Activated CD4-positive, alpha-beta memory T cell treated with anti-CD3 and anti-CD28 coated beads, Interleukin-2, amount 10 ng/mL, durations not matched to agents 7 days and 5 days (primary cell): ENCODE data around the gene CDC42BPG. TPM values are rescaled to one million over a fixed set of nuclear protein-coding genes. Genes with fewer than 3 reads are reported as not detected.
A peak's percentile ranks its signal among the peaks of the same experiment; 100 is the strongest.

Experiments used
- CTCF ChIA-PET: fragments of 350-600 bp; sonication (Branson Sonifier 250); formaldehyde crosslinking; loops from one replicate; lab custom pipeline; 2021; ENCODE audit warnings: antibody characterized with exemption, inconsistent platforms; lab: Charles Lee
- POLR2A ChIA-PET: fragments of 350-600 bp; sonication (Branson Sonifier 250); formaldehyde crosslinking; loops from one replicate; lab custom pipeline; 2021; ENCODE audit warnings: antibody characterized with exemption; lab: Charles Lee
- DNase-seq: peaks from one replicate; pipeline ENCODE4 v3.0.0-alpha.2; 2020
- H3K27ac Mint-ChIP-seq: one replicate; pipeline ENCODE4 v1.8.0; 2021; ENCODE audit warnings: mild to moderate bottlenecking, mixed read lengths
- H3K27me3 Mint-ChIP-seq: one replicate; pipeline ENCODE4 v1.8.0; 2021; ENCODE audit warnings: mixed read lengths
- H3K36me3 Mint-ChIP-seq: one replicate; pipeline ENCODE4 v1.8.0; 2021; ENCODE audit warnings: low read depth, mixed read lengths
- H3K4me1 Mint-ChIP-seq: one replicate; pipeline ENCODE4 v1.8.0; 2021; ENCODE audit warnings: mixed read lengths
- H3K4me3 Mint-ChIP-seq: one replicate; pipeline ENCODE4 v1.8.0; 2021; ENCODE audit warnings: mild to moderate bottlenecking, mixed read lengths
- H3K9me3 Mint-ChIP-seq: one replicate; pipeline ENCODE4 v1.8.0; 2021; ENCODE audit warnings: mixed read lengths
- total RNA-seq, 2 experiments: library from RNA; stranded (reverse); gene quantifications; one replicate each; pipeline ENCODE4 v1.2.3, GENCODE V29; 2021

Gene CDC42BPG
- under 1 TPM; 0.65 to 0.70 TPM for total RNA-seq

- DNase-seq: peak; percentile 72
- Mint-ChIP-seq H3K9me3 (no peaks in the 10 kb centered on the region), H3K4me1 (peaks cover 34% of the 10 kb centered on the region), H3K27ac (no peak within 1 kb of the TSS), H3K4me3 (peak within 1 kb of the TSS; percentile 70), H3K27me3 (no peaks in the 10 kb centered on the region), H3K36me3 (no peaks in the 10 kb centered on the region)
- CTCF ChIA-PET: interaction anchor here (0.6 to 30.8 kb wide), 20 partner anchors 14 to 228 kb away, joined by 3 to 957 read pairs (median 4); partner anchors contain the start of genes BATF2, EHD1, MEN1 and NAALADL1
- POLR2A ChIA-PET: interaction anchor here (0.7 to 28.1 kb wide), 6 partner anchors 10 to 65 kb away, joined by 3 to 1068 read pairs (median 4); partner anchors contain the start of gene EHD1
Measured at GRCh38 chr11:64844330-64845128, at the start of gene CDC42BPG. Gene CDC42BPG, minus strand, starts transcription at chr11:64844653. Its CDS starts 84 bp downstream, at chr11:64844569.

GRCh38 chr11:64893194-64894069 lies 49.0 kb upstream of the CDC42BPG start:
- CTCF ChIA-PET: interaction anchor here (0.8 to 30.2 kb wide), 3 partner anchors 8 to 38 kb away, joined by 3 to 957 read pairs (median 5); partner anchors contain the start of gene CDC42BPG
- POLR2A ChIA-PET: interaction anchor here (25.5 kb wide), 1 partner anchor 36 kb away, joined by 1068 read pairs; the partner anchor contains the start of gene CDC42BPG
- no peak overlapping the region for H3K4me3 Mint-ChIP-seq
- H3K27me3 Mint-ChIP-seq: no peaks in the 10 kb centered on the region
- H3K4me1 Mint-ChIP-seq: peaks cover 2% of the 10 kb centered on the region
- no peak for DNase-seq
- H3K27ac Mint-ChIP-seq: no peak overlapping the region
- no peaks in the 10 kb centered on the region for H3K9me3 Mint-ChIP-seq
- H3K36me3 Mint-ChIP-seq: peaks cover 9% of the 10 kb centered on the region

GRCh38 chr11:64892838-64893193 lies 48.4 kb upstream of the CDC42BPG start:
- CTCF ChIA-PET: interaction anchor here (30.2 kb wide), 1 partner anchor 37 kb away, joined by 957 read pairs; the partner anchor contains the start of gene CDC42BPG
- no peaks in the 10 kb centered on the region for H3K27me3 Mint-ChIP-seq
- H3K4me3 Mint-ChIP-seq: no peak overlapping the region
- DNase-seq: no peak
- peaks cover 9% of the 10 kb centered on the region for H3K36me3 Mint-ChIP-seq
- no peak overlapping the region for H3K27ac Mint-ChIP-seq
- H3K9me3 Mint-ChIP-seq: no peaks in the 10 kb centered on the region
- peaks cover 7% of the 10 kb centered on the region for H3K4me1 Mint-ChIP-seq
- POLR2A ChIA-PET: interaction anchor here (0.7 to 25.5 kb wide), 2 partner anchors 14 to 36 kb away, joined by 3 to 1068 read pairs; partner anchors contain the start of gene CDC42BPG

- no peak overlapping the region for H3K4me3 Mint-ChIP-seq
- peaks cover 8% of the 10 kb centered on the region for H3K36me3 Mint-ChIP-seq
- no peak for DNase-seq
- no peaks in the 10 kb centered on the region for H3K9me3 Mint-ChIP-seq
- H3K4me1 Mint-ChIP-seq: peaks cover 10% of the 10 kb centered on the region
- no peak overlapping the region for H3K27ac Mint-ChIP-seq
- ChIA-PET CTCF (interaction anchor here (30.2 kb wide), 1 partner anchor 37 kb away, joined by 957 read pairs; the partner anchor contains the start of gene CDC42BPG), POLR2A (interaction anchor here (0.7 to 25.5 kb wide), 2 partner anchors 13 to 35 kb away, joined by 3 to 1068 read pairs; partner anchors contain the start of gene CDC42BPG)
- H3K27me3 Mint-ChIP-seq: no peaks in the 10 kb centered on the region
Measured at GRCh38 chr11:64892411-64892831, 48.0 kb upstream of the CDC42BPG start.

GRCh38 chr11:64891880-64892279 lies 47.4 kb upstream of the CDC42BPG start:
- Mint-ChIP-seq H3K4me3 (no peak overlapping the region), H3K27me3 (no peaks in the 10 kb centered on the region), H3K9me3 (no peaks in the 10 kb centered on the region), H3K4me1 (peaks cover 13% of the 10 kb centered on the region), H3K36me3 (peaks cover 4% of the 10 kb centered on the region), H3K27ac (no peak overlapping the region)
- no peak for DNase-seq
- ChIA-PET POLR2A (interaction anchor here (25.5 kb wide), 1 partner anchor 35 kb away, joined by 1068 read pairs; the partner anchor contains the start of gene CDC42BPG), CTCF (interaction anchor here (30.2 kb wide), 1 partner anchor 36 kb away, joined by 957 read pairs; the partner anchor contains the start of gene CDC42BPG)

- no peak for DNase-seq
- H3K4me3 Mint-ChIP-seq: no peak overlapping the region
- H3K27ac Mint-ChIP-seq: no peak overlapping the region
- ChIA-PET POLR2A (interaction anchor here (25.5 kb wide), 1 partner anchor 34 kb away, joined by 1068 read pairs; the partner anchor contains the start of gene CDC42BPG), CTCF (interaction anchor here (0.7 to 30.2 kb wide), 2 partner anchors 12 to 36 kb away, joined by 3 to 957 read pairs; partner anchors contain the start of gene CDC42BPG)
- H3K27me3 Mint-ChIP-seq: no peaks in the 10 kb centered on the region
- H3K9me3 Mint-ChIP-seq: no peaks in the 10 kb centered on the region
- H3K4me1 Mint-ChIP-seq: peaks cover 13% of the 10 kb centered on the region
- H3K36me3 Mint-ChIP-seq: peaks cover 3% of the 10 kb centered on the region
Measured at GRCh38 chr11:64891215-64891848, 46.9 kb upstream of the CDC42BPG start.

- ChIA-PET CTCF (interaction anchor here (0.7 to 30.2 kb wide), 2 partner anchors 11 to 35 kb away, joined by 3 to 957 read pairs; partner anchors contain the start of gene CDC42BPG), POLR2A (interaction anchor here (1.1 to 25.5 kb wide), 2 partner anchors 34 to 112 kb away, joined by 3 to 1068 read pairs; partner anchors contain the start of gene CDC42BPG)
- Mint-ChIP-seq H3K9me3 (no peaks in the 10 kb centered on the region), H3K27me3 (no peaks in the 10 kb centered on the region), H3K36me3 (peaks cover 3% of the 10 kb centered on the region), H3K4me1 (peaks cover 19% of the 10 kb centered on the region), H3K27ac (no peak overlapping the region), H3K4me3 (no peak overlapping the region)
- DNase-seq: no peak
Measured at GRCh38 chr11:64890522-64890939, 46.1 kb upstream of the CDC42BPG start.

- POLR2A ChIA-PET: interaction anchor here (1.0 to 25.5 kb wide), 4 partner anchors 10 to 152 kb away, joined by 3 to 1068 read pairs (median 5); partner anchors contain the start of genes CDC42BPG, EHD1 and SAC3D1
Measured at GRCh38 chr11:64888729-64889511, 44.5 kb upstream of the CDC42BPG start.

GRCh38 chr11:64888406-64888728 lies 43.9 kb upstream of the CDC42BPG start:
- Mint-ChIP-seq H3K4me3 (peak overlapping the region; percentile 66), H3K9me3 (no peaks in the 10 kb centered on the region), H3K36me3 (no peaks in the 10 kb centered on the region), H3K27me3 (no peaks in the 10 kb centered on the region), H3K27ac (peak overlapping the region; percentile 83), H3K4me1 (peaks cover 28% of the 10 kb centered on the region)
- POLR2A ChIA-PET: interaction anchor here (0.5 to 25.5 kb wide), 6 partner anchors 9 to 152 kb away, joined by 3 to 1068 read pairs (median 5); partner anchors contain the start of genes CDC42BPG, EHD1 and SAC3D1
- DNase-seq: no peak
- CTCF ChIA-PET: interaction anchor here (0.5 to 30.2 kb wide), 11 partner anchors 9 to 127 kb away, joined by 3 to 957 read pairs (median 5); partner anchors contain the start of genes CDC42BPG, EHD1 and SF1

More at GRCh38 chr11:64888729-64889511, 44.5 kb upstream of the CDC42BPG start:
- no peaks in the 10 kb centered on the region for H3K36me3 Mint-ChIP-seq
- no peak overlapping the region for H3K4me3 Mint-ChIP-seq
- no peaks in the 10 kb centered on the region for H3K9me3 Mint-ChIP-seq
- CTCF ChIA-PET: interaction anchor here (0.8 to 30.2 kb wide), 4 partner anchors 10 to 33 kb away, joined by 3 to 957 read pairs (median 20); partner anchors contain the start of genes CDC42BPG and EHD1
- H3K27ac Mint-ChIP-seq: no peak overlapping the region
- DNase-seq: no peak
- H3K27me3 Mint-ChIP-seq: no peaks in the 10 kb centered on the region
- H3K4me1 Mint-ChIP-seq: peaks cover 28% of the 10 kb centered on the region

GRCh38 chr11:64887757-64888405 lies 43.4 kb upstream of the CDC42BPG start:
- Mint-ChIP-seq H3K4me3 (peak overlapping the region; percentile 66), H3K4me1 (peaks cover 28% of the 10 kb centered on the region), H3K36me3 (no peaks in the 10 kb centered on the region), H3K27ac (peak overlapping the region; percentile 83), H3K9me3 (no peaks in the 10 kb centered on the region), H3K27me3 (no peaks in the 10 kb centered on the region)
- ChIA-PET CTCF (interaction anchor here (0.5 to 30.2 kb wide), 12 partner anchors 9 to 127 kb away, joined by 3 to 957 read pairs (median 4); partner anchors contain the start of genes CDC42BPG, EHD1 and SF1), POLR2A (interaction anchor here (0.5 to 25.5 kb wide), 6 partner anchors 8 to 153 kb away, joined by 3 to 1068 read pairs (median 5); partner anchors contain the start of genes CDC42BPG, EHD1 and SAC3D1)
- DNase-seq: peak; percentile 88
